HUDEP-2 (cell line): Measurements from ENCODE around the gene KRT7.
A peak's percentile ranks its signal among the peaks of the same experiment; 100 is the strongest.

Source experiments
- DNase-seq, 76 experiments: peaks; one replicate each; lab custom pipeline; 2025; ENCODE audit not compliant: unreplicated experiment in 76 of 76; lab: John Stamatoyannopoulos, UW

Gene KRT7

GRCh38 chr12:52211716-52212585, 21.1 kb upstream of the KRT7 start:
- no peak for DNase-seq

DNA sequence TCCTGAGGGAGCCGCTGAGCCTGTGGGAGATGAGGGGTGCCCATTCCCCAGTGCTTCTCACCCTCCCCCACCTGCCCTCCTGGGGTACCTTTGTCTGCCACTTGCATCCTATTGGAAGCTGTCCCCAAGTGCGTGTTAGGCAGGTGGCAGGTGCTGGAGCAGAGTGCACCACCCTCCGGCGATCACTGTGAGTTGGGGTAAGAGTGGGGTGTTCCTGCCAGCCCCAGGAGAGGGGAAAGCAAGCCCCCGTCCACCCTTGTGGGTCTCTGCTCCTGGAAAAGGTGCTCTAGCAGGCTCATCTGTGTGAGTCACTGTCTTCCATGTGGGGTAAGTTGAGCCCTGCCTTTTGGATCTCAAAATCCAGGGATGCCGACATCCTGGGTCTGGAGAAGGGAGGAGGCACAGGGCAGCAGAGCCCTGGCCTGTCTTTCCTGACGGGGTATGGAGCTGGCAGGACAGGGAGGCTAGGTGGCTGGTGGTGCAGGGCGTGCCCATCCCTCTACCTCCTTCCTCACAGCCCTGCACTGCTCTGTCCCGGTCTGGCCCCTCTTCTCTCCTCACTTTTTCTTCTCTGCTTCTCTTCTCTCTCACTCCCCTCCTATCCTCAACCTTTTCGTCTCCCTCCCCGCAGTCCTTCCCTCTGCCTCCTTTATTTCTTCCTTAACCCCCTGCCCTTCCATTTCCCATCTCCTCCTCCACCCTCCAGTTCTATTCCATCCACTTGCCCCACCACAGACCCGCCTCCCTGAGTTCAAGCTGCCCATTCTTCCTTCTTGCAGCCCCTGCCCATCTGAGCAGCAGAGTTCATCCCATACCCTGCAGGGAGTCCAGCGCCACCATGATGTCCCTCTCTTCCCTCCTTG, 20.1 kb upstream of the KRT7 start:
- DNase-seq: no peak

- DNase-seq: peak in 60 of 76 experiments; percentile 9 to 80 (median 51)
These were observed 19.3 kb upstream of the KRT7 start for GRCh38 chr12:52213564-52214420.

- DNase-seq: peak in 8 of 76 experiments; percentile 1 to 22 (median 5)
These were observed 18.6 kb upstream of the KRT7 start for GRCh38 chr12:52214421-52214802.

DNA sequence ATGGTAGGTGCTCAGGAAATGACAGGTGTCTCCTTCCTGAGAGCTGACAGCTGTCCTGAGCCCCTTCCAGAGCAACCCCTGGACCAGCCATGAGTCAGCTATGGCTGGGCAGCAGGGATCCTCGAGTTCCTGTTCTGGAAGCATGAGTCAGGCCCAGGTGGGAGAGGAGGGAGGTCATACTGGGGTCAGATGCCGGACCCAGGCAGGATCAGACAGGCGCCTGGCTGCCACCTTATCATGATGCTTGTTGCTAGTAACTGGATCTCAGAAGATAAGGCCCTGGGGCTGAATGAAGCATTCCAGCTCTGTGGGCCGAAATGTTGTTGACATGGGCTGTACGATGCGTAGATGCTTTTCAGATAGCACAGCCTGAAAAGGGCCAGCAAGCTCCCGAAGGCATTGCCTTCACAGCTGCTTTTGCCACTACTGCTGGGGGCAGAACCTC, 17.4 kb upstream of the KRT7 start:
- DNase-seq: no peak

- peak in 10 of 76 experiments; percentile 4 to 31 (median 18) for DNase-seq
These were observed 16.9 kb upstream of the KRT7 start for GRCh38 chr12:52216100-52216499.

GRCh38 chr12:52216807-52217206, 16.2 kb upstream of the KRT7 start:
- DNase-seq: no peak

- DNase-seq: no peak
These were observed 15.8 kb upstream of the KRT7 start for GRCh38 chr12:52217223-52217622.

DNA sequence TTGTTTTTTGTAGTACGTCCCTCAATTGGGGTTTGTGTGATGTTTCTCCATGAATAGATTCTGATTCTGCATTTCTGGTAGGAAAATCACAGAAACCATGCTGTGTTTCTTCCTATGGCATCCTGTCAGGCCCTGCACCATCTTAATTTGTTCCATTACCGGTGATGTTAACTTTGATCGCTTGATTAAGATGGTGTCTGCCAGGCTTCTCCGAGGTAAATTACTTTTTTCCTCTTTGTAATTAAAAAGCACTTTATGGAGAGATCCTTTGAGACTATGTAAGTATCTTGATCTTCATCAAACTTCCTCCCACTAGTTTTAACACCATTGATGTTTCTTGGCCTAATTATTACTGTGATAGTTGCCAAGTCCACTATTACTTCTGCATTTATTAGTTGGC, 15.0 kb upstream of the KRT7 start:
- DNase-seq: no peak

DNA sequence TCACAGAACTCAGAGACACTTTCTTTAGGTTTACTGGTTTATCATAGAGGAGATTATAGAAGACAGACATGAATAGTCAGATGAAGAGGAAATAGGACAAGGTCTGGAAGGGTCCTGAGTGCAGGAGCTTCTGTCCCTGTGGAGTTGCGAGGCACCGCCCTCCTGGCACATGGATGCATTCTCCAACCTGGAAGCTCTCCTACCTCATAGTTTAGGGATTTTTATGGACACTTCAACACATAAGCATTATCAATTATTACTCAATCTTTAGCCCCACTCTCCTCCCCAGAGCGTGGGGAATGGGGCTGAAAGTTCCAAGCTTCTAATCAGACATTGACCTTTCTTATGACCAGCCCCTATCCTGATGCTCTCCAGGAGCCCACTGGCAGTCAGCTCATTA, 12.6 kb upstream of the KRT7 start:
- DNase-seq: no peak

- DNase-seq: no peak
These were observed 11.8 kb upstream of the KRT7 start for GRCh38 chr12:52221070-52221781.

- DNase-seq: peak in 49 of 76 experiments; percentile 2 to 64 (median 36)
These were observed 11.1 kb upstream of the KRT7 start for GRCh38 chr12:52221912-52222457.

DNA sequence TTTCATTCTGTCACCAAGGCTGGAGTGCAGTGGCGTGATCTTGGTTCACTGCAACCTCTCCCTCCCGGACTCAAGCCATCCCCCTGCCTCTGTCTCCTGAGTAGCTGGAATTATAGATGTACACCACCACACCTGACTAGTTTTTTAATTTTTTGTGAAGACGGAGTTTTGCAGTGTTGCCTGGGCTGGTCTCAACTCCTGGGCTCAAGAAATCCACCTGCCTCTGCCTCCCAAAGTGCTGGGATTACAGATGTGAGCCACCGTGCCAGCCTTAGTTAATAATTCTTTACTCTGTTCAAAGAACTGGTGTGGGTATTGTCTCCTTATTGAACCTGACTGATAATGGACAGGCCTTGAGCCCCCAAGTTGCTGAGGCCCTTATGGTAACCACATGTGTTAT, 10.4 kb upstream of the KRT7 start:
- DNase-seq: no peak

DNA sequence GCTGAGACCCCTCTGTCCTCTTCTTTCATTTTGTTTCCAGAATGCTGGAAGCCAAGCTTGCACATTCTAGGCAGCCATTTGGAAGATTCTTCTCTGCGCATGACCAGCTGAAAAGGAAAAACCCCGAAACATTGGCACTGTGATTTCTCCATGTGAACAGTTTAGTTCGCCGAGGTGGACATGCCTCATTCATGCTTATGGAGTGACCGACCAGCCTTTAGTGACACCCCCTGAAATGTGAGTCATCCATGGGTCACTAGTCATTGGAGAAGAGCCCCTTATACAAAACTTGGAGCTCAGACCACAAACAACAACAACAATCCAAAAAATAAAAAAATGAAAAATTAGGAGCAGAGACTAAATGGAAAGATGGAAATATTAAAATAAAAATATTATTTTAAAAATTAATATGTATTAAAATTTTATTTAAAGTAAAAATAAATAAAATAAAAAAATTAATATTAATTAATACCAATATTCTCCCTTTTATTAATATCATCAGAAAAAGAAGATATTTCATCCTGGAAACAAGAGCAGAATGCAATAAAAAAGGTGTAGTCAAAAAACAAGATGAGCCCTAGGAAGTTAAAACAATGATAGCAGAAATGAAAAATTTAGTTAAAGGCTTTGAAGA, 9.5 kb upstream of the KRT7 start:
- DNase-seq: no peak

DNA sequence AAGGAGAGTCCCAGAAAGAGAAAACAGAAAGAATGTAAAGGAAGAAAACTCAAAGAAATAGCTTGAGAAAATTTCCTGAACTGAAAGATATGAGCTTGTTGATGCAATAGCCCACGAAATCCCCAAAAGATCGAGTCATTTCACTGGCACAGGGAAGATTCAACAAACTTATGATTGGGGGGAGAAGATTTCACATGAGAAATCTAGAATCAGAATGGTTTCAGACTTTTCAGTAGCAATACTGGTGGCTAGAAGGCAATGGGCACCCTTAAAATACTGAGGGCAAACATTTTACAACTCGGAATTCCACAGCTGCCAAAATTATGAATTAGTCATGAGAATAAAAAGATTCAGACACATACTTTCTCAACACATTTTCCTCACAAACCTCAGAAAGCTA, 8.9 kb upstream of the KRT7 start:
- no peak for DNase-seq

DNA sequence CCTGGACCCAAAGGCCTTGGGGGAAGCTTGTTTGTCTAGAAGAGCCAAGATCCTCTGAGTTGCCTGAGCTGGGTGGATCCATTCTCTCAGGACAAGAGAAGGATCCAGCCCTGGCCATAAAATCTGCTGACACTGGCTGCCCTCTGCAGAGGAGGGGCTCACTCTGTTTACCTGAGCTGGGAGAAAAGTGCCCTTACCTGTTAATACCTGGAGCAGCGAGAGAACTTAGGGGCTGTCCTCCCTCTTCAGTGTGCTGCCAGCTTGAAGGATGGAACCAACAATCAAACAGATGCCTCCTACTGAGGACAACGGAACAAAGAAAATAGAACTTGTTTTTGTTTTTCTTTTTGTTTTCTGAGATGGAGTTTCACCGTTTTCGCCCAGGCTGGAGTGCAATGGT, 7.3 kb upstream of the KRT7 start:
- DNase-seq: no peak

GRCh38 chr12:52226446-52226845, 6.6 kb upstream of the KRT7 start:
- DNase-seq: no peak

GRCh38 chr12:52227606-52228166, 5.4 kb upstream of the KRT7 start:
- DNase-seq: no peak

DNA sequence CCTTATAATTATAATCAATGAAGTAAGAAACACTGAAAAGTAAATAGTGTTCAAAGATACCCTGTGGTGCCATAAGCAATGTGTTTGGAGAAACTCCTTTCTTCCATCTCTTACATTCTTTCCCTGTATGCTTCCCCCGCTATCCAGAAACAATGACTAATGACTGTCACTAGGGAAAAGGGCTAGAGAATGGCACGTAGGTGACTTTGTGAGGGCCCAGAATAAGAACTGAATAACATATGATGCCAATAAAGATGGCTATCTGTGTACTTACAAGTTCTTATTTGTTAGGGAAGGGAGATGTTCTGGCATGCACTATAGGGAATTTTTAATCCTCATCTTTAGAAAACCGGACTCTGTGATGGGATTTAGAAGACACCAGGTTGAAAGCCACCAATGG, 4.7 kb upstream of the KRT7 start:
- DNase-seq: no peak
